Loucy (cell line): ENCODE measurements around the gene FER.

Source experiments
- CTCF ChIP-seq: fragments of 200-600 bp; sonication (generic); conservative IDR thresholded peaks from 2 replicates; pipeline ENCODE4 v1.5.1; 2014; ENCODE audit warnings: mild to moderate bottlenecking, antibody characterized with exemption, low read length
- EZH2phosphoT487 ChIP-seq: fragments of 200-600 bp; IDR thresholded peaks from 2 replicates; pipeline ENCODE4 v1.6.1; 2018; ENCODE audit warnings: antibody characterized with exemption, mild to moderate bottlenecking, moderate library complexity, borderline replicate concordance

GRCh38 chr5:108793207-108793606 is 45.5 kb downstream of the FER start:
- TF ChIP-seq CTCF, result no peak
- no peak for TF ChIP-seq EZH2phosphoT487
